GM19328 (cell line): ENCODE results near the gene SLC41A3.
"Not testable (repeated sequence)": the region's sequence is repeated elsewhere in the genome, so short reads cannot be mapped to it uniquely, and the experiment has no call there.

ENCODE experiments used
- ATAC-seq: cut with Tn5 transposase; IDR thresholded peaks from one replicate; pipeline ENCODE4 v1.9.1; 2021; ENCODE audit warnings: mild to moderate bottlenecking, moderate library complexity; ENCODE audit not compliant: unreplicated experiment

The SLC41A3 gene

GRCh38 chr3:126056681-126057500, 27.0 kb downstream of the SLC41A3 start:
- no peak for ATAC-seq

- ATAC-seq: no peak
Observed at GRCh38 chr3:126056088-126056487, 27.8 kb downstream of the SLC41A3 start.

- no peak for ATAC-seq
Observed at GRCh38 chr3:126054870-126055269, 29.1 kb downstream of the SLC41A3 start.

- ATAC-seq: no peak
Observed at GRCh38 chr3:126053949-126054569, 29.9 kb downstream of the SLC41A3 start.

GRCh38 chr3:126053513-126053912, 30.4 kb downstream of the SLC41A3 start:
- no peak for ATAC-seq

GRCh38 chr3:126052196-126053058, 31.5 kb downstream of the SLC41A3 start:
- ATAC-seq: no peak

GRCh38 chr3:126051741-126052140, 32.2 kb downstream of the SLC41A3 start:
- no peak for ATAC-seq

- ATAC-seq: no peak
Observed at GRCh38 chr3:126051234-126051633, 32.7 kb downstream of the SLC41A3 start.

- ATAC-seq: no peak
Observed at GRCh38 chr3:126050626-126051025, 33.3 kb downstream of the SLC41A3 start.

GRCh38 chr3:126050050-126050392, 33.9 kb downstream of the SLC41A3 start:
- ATAC-seq: no peak

GRCh38 chr3:126049289-126050049, 34.5 kb downstream of the SLC41A3 start:
- ATAC-seq: no peak

GRCh38 chr3:126040386-126040785, 43.5 kb downstream of the SLC41A3 start:
- no peak for ATAC-seq

- ATAC-seq: no peak
Observed at GRCh38 chr3:126039870-126040269, 44.1 kb downstream of the SLC41A3 start.

- not testable (repeated sequence) for ATAC-seq
Observed at GRCh38 chr3:126038791-126039190, 45.1 kb downstream of the SLC41A3 start.

GRCh38 chr3:126036056-126036549, 47.8 kb downstream of the SLC41A3 start:
- ATAC-seq: no peak

GRCh38 chr3:126035362-126036050, 48.4 kb downstream of the SLC41A3 start:
- no peak for ATAC-seq

- no peak for ATAC-seq
Observed at GRCh38 chr3:126034481-126035361, 49.2 kb downstream of the SLC41A3 start.

- no peak for ATAC-seq
Observed at GRCh38 chr3:126033765-126034164, 50.2 kb downstream of the SLC41A3 start.
